Measurements from ENCODE around the gene KITLG. TPM values are rescaled to one million over a fixed set of nuclear protein-coding genes. Genes with fewer than 3 reads are reported as not detected.

The KITLG gene
- polyA plus RNA-seq, 1 experiment = 35.3 TPM

GRCh38 chr12:88558340-88558867 is 21.9 kb downstream of the KITLG start:
- H3K27me3 ChIP-seq (ENCODE audit: control insufficient read depth, insufficient read depth, low read length) = no peaks in the 10 kb centered on the region
- H3K27ac ChIP-seq (ENCODE audit: low read depth, low read length) = no peak overlapping the region
- ChIA-PET CTCF (interaction anchor here (1.6 kb wide), 1 partner anchor 435 kb away, joined by 4 read pairs; no protein-coding TSS in a partner anchor), POLR2A (no interaction called here)
- no peak for DNase-seq (ENCODE audit: low read depth, low spot score)
- H3K9me3 ChIP-seq (ENCODE audit: control insufficient read depth, insufficient read depth, low read length) = no peaks in the 10 kb centered on the region
- H3K4me3 ChIP-seq (ENCODE audit: low read depth, low read length) = no peak overlapping the region
- TF ChIP-seq, protein P1, sequence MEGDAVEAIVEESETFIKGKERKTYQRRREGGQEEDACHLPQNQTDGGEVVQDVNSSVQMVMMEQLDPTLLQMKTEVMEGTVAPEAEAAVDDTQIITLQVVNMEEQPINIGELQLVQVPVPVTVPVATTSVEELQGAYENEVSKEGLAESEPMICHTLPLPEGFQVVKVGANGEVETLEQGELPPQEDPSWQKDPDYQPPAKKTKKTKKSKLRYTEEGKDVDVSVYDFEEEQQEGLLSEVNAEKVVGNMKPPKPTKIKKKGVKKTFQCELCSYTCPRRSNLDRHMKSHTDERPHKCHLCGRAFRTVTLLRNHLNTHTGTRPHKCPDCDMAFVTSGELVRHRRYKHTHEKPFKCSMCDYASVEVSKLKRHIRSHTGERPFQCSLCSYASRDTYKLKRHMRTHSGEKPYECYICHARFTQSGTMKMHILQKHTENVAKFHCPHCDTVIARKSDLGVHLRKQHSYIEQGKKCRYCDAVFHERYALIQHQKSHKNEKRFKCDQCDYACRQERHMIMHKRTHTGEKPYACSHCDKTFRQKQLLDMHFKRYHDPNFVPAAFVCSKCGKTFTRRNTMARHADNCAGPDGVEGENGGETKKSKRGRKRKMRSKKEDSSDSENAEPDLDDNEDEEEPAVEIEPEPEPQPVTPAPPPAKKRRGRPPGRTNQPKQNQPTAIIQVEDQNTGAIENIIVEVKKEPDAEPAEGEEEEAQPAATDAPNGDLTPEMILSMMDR (IDR thresholded peaks at IDR 0.05; ENCODE audit: low read depth, low read length) = no peak

DNA sequence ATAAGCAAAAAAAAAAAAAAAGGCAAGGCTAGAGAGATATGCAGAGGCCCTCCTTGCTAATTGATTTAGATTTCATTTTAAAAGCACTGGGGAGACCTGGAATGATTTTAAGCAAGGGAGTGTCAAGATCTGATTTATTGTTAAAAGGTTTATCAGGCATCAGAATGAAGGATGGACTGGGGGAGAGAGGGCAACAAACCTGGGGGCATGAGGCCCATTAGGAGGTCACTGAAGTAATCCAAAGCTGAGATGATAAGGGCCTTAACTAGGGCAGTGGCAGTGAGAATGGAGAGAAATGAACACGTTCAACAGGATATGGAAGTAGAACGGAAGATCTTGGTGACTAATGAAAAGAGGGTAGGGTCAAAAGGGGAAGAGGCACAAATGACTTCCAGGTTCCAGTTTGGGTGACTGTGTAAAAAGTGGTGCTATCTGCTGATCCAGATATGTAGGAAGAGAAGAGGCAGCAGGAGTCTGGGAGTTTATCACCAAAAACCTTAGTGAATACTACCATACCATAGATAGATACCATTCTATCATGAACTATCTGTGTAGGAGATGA is 24.0 kb downstream of the KITLG start:
- ChIA-PET POLR2A (no interaction called here), CTCF (interaction anchor here (1.2 kb wide), 1 partner anchor 22 kb away, joined by 3 read pairs; no protein-coding TSS in a partner anchor)
- Histone ChIP-seq H3K27me3 (ENCODE audit: control insufficient read depth, insufficient read depth, low read length) (no peaks in the 10 kb centered on the region), H3K9me3 (ENCODE audit: control insufficient read depth, insufficient read depth, low read length) (no peaks in the 10 kb centered on the region), H3K27ac (ENCODE audit: low read depth, low read length) (no peak overlapping the region), H3K4me3 (ENCODE audit: low read depth, low read length) (no peak overlapping the region)
- DNase-seq (ENCODE audit: low read depth, low spot score) = no peak
- TF ChIP-seq, protein P1 (IDR thresholded peaks at IDR 0.05; ENCODE audit: low read depth, low read length) = no peak

DNA sequence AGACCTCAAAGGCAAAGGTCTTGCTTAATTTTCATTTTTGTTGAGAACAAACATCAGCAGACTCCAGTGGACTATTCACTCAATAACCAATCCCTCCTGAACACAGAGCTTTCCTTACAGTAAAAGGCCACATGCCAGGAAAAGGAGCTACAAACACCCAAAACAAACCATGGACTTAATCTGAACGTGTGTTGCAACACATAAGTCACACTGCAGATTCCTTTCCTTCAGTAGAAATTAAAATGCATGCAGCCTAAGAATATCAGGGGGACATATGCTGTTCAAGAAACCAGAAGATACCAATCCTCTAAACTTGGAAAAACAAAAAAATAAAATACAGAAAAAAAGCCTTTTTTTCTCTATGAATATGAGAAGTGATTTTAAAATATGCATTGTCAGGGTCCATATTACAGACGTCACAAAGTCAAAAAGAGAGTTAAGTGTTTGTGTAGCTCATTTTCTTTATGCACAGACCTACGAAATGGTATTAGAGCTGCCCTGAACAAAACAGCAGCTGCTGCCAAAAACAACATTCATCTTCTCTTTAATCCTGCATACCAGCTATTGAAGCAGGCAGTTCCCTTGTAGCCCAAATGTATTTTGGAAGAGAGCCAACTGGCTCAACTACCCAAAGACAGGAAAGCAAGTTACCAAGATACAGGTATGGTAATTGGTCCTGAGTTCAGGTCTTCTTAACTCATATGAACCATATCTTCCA is 26.2 kb downstream of the KITLG start:
- no peak overlapping the region for H3K27ac ChIP-seq (ENCODE audit: low read depth, low read length)
- DNase-seq (ENCODE audit: low read depth, low spot score) = no peak
- no peak overlapping the region for H3K4me3 ChIP-seq (ENCODE audit: low read depth, low read length)
- ChIA-PET CTCF (interaction anchor here (1.6 kb wide), 1 partner anchor 440 kb away, joined by 6 read pairs; no protein-coding TSS in a partner anchor), POLR2A (interaction anchor here (2.0 kb wide), 1 partner anchor 26 kb away, joined by 12 read pairs; the partner anchor contains the start of gene KITLG)
- no peaks in the 10 kb centered on the region for H3K9me3 ChIP-seq (ENCODE audit: control insufficient read depth, insufficient read depth, low read length)
- TF ChIP-seq, protein P1 (IDR thresholded peaks at IDR 0.05; ENCODE audit: low read depth, low read length) = no peak
- no peaks in the 10 kb centered on the region for H3K27me3 ChIP-seq (ENCODE audit: control insufficient read depth, insufficient read depth, low read length)

DNA sequence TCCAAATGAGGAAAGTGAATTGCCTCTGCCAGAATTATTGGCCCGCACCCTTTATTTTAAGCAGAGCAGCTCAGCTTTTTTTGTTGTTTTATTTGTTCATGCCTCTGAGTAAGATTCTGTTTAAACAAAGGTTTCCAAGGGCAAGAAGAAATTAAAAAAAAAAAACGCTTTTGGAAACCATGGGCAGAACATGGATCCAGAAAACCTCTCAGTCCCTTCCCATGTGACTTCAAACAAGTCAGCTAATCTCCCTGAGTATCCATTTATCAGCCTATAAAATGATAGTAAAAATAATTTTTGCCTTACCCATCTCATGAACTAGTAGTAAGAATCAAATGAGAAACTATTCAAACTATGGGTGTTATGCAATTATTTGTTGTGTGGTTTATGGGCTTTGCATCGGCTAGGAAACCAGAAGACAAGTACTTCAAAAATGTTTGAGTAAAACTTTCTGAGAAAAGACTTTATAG is 27.6 kb downstream of the KITLG start:
- Histone ChIP-seq H3K27ac (ENCODE audit: low read depth, low read length) (no peak overlapping the region), H3K4me3 (ENCODE audit: low read depth, low read length) (no peak overlapping the region), H3K9me3 (ENCODE audit: control insufficient read depth, insufficient read depth, low read length) (no peaks in the 10 kb centered on the region), H3K27me3 (ENCODE audit: control insufficient read depth, insufficient read depth, low read length) (no peaks in the 10 kb centered on the region)
- ChIA-PET CTCF (interaction anchor here (0.7 to 1.2 kb wide), 4 partner anchors 21 to 467 kb away, joined by 3 to 5 read pairs (median 4); no protein-coding TSS in a partner anchor), POLR2A (interaction anchor here (2.0 kb wide), 1 partner anchor 27 kb away, joined by 12 read pairs; the partner anchor contains the start of gene KITLG)
- no peak for DNase-seq (ENCODE audit: low read depth, low spot score)
- TF ChIP-seq, protein P1 (IDR thresholded peaks at IDR 0.05; ENCODE audit: low read depth, low read length) = no peak

Measured in AG04450 (cell line).